Erythroblast (primary cell): Measurements from ENCODE around the gene CCDC33.
A peak's percentile ranks its signal among the peaks of the same experiment; 100 is the strongest.
"Not testable (repeated sequence)": the region's sequence is repeated elsewhere in the genome, so short reads cannot be mapped to it uniquely, and the experiment has no call there.

Experiments
- DNase-seq, 2 experiments: peaks; one replicate each; lab custom pipeline; 2025; lab: John Stamatoyannopoulos, UW
- GATA1 ChIP-seq: IDR thresholded peaks from 2 replicates; pipeline ENCODE4 v1.6.1; 2011; ENCODE audit warnings: low read depth, mild to moderate bottlenecking, control low read depth, low read length, moderate library complexity
- POLR2A ChIP-seq: IDR thresholded peaks from 2 replicates; pipeline ENCODE4 v1.6.1; 2011; ENCODE audit warnings: mild to moderate bottlenecking, low read length

Gene CCDC33

DNA sequence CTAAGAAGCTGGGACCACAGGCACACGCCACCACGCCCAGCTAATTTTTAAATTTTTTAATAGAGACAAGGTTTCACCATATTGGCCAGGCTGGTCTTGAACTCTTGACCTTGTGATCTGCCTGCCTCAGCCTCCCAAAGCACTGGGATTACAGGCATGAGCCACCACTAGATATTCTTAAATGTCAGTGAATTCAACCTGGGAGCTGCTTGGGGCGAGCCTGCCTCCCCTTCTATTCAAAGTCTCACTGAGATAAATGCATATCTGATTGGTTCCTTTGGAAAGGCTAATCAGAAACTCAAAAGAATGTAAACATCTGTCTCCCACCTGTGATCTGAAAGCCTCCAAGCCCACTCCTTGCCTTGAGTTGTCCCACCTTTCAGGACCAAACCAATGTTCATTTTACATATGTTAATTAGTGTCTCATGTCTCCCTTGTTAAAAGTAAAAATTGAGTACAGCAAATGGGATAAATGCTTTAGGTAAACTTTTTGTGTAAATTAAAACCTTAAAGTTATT is 116.3 kb downstream of the CCDC33 start:
- TF ChIP-seq GATA1 (no peak), POLR2A (no peak)
- DNase-seq = no peak

GRCh38 chr15:74353992-74354391 is 117.9 kb downstream of the CCDC33 start:
- not testable (repeated sequence) for DNase-seq

GRCh38 chr15:74356050-74356449 is 119.9 kb downstream of the CCDC33 start:
- DNase-seq = not testable (repeated sequence)

- DNase-seq = not testable (repeated sequence)
Measured at GRCh38 chr15:74357514-74357913, 121.4 kb downstream of the CCDC33 start.

- not testable (repeated sequence) for DNase-seq
Measured at GRCh38 chr15:74359376-74359775, 123.2 kb downstream of the CCDC33 start.

GRCh38 chr15:74360855-74361254 is 124.7 kb downstream of the CCDC33 start:
- DNase-seq = not testable (repeated sequence)

GRCh38 chr15:74362482-74362881 is 126.4 kb downstream of the CCDC33 start:
- TF ChIP-seq POLR2A = no peak
- no peak for TF ChIP-seq GATA1
- DNase-seq = no peak

GRCh38 chr15:74364936-74365597 is 128.9 kb downstream of the CCDC33 start:
- no peak for DNase-seq
- no peak for TF ChIP-seq POLR2A
- no peak for TF ChIP-seq GATA1

GRCh38 chr15:74365598-74366445 is 129.7 kb downstream of the CCDC33 start:
- peak; percentile 22 to 24 for DNase-seq
- no peak for TF ChIP-seq GATA1
- no peak for TF ChIP-seq POLR2A

GRCh38 chr15:74367296-74367854 is 131.2 kb downstream of the CCDC33 start, which contains the start of gene CYP11A1:
Gene CYP11A1, minus strand, starts transcription at chr15:74367646. Its CDS starts 61 bp downstream, at chr15:74367585.
- DNase-seq = no peak
- TF ChIP-seq POLR2A (no peak), GATA1 (no peak)

DNA sequence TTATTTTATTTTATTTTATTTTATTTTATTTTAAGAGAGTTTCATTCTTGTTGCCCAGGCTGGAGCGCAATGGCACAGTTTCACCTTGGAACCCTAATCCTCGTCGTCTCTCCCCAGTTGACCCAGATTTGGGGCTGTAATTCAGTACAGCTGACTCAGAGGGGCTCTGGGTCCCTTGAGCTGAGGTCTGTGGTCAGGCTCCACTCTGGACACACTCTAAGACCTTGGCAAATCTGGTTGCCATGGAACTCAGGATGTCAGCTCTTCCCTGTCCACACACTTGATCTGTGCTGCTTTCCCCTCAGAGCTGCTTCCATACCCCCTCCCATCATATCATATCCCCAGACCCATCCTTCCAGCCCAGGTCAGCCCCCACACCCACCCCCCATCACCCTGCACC is 132.0 kb downstream of the CCDC33 start:
- DNase-seq = no peak
- TF ChIP-seq GATA1 (no peak), POLR2A (no peak)

DNA sequence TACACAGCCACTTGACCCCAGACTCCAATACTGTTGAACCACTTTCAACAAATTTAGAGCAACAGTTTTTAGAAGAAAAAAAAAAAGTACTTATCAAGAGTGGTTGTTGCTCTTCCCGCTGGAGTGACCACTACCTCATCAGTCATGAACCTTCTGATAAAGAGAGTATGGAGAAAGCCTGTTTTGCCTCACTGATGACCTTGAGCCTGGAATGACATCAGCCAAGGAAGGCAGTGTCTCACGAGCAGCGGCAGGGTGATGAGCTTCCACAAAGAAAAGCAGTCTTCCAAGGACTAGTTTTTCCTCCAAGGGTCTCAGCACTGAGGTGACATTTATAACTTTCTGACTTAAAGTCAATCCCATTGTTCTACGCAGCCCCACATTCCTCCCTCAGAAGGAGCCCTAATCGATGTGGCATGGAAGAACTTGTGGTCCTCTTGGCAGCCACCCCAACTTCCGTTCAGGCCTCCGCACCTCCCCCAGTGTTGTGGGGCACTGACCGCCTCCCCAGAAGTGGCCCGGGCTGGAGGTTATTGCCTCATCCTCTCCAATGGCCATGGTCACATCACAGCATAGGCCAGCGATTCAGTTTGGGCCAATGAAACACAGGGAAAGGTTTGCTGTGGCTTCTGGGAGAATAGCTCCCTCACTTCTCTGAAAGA is 133.1 kb downstream of the CCDC33 start:
- TF ChIP-seq GATA1 = no peak
- no peak for TF ChIP-seq POLR2A
- DNase-seq = no peak

GRCh38 chr15:74369756-74370155 is 133.6 kb downstream of the CCDC33 start:
- no peak for DNase-seq
- TF ChIP-seq GATA1 (no peak), POLR2A (no peak)

DNA sequence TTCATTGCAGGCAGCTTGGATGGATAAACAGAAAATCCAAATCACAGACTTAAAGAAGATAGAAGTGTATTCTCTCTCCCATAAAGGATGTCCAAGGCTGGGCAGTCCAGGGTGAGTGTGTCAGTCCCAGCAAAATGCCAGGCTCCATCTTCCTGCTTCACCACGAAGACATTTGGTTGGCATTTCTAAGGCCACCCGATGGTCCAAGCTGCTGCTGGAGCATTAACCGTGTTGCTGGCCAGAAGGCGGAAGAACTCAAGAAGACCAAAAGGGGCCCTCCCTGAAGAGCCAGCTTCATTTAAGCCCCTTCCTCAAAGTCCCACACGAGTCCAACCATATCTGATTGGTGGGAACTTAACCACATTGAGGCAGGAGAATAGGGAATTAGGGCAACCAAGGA is 134.3 kb downstream of the CCDC33 start:
- no peak for DNase-seq
- no peak for TF ChIP-seq POLR2A
- TF ChIP-seq GATA1 = no peak
